ENCODE data around the gene JAGN1.
A peak's percentile ranks its signal among the peaks of the same experiment; 100 is the strongest.
"Not testable (repeated sequence)": the region's sequence is repeated elsewhere in the genome, so short reads cannot be mapped to it uniquely, and the experiment has no call there.

The JAGN1 gene

GRCh38 chr3:9866639-9867038 is 23.8 kb upstream of the JAGN1 start:
- Histone ChIP-seq H3K27me3 (ENCODE audit: control insufficient read depth in 2 of 2, insufficient read depth in 2 of 2, low read length in 2 of 2) (no peaks in the 10 kb centered on the region), H3K9ac (ENCODE audit: low read depth in 1 of 2, low read length in 2 of 2) (no peak overlapping the region), H3K9me3 (ENCODE audit: control insufficient read depth in 2 of 2, low read length in 2 of 2) (no peaks in the 10 kb centered on the region), H3K27ac (ENCODE audit: low read depth in 2 of 2, low read length in 2 of 2) (no peak overlapping the region), H3K4me1 (ENCODE audit: control insufficient read depth in 2 of 2, insufficient read depth in 2 of 2, low read length in 2 of 2) (peaks cover 0 to 4% of the 10 kb centered on the region in 2 donors), H3K36me3 (ENCODE audit: control insufficient read depth in 2 of 2, insufficient read depth in 2 of 2, low read length in 2 of 2) (no peaks in the 10 kb centered on the region), H3K4me3 (ENCODE audit: low read length in 2 of 2) (no peak overlapping the region)

- no peaks in the 10 kb centered on the region for H3K9me3 ChIP-seq (ENCODE audit: control insufficient read depth in 2 of 2, low read length in 2 of 2)
- H3K36me3 ChIP-seq (ENCODE audit: control insufficient read depth in 2 of 2, insufficient read depth in 2 of 2, low read length in 2 of 2) = no peaks in the 10 kb centered on the region
- H3K27ac ChIP-seq (ENCODE audit: low read depth in 2 of 2, low read length in 2 of 2) = no peak overlapping the region
- H3K4me1 ChIP-seq (ENCODE audit: control insufficient read depth in 2 of 2, insufficient read depth in 2 of 2, low read length in 2 of 2) = peaks cover 0 to 4% of the 10 kb centered on the region in 2 donors
- no peak overlapping the region for H3K4me3 ChIP-seq (ENCODE audit: low read length in 2 of 2)
- H3K9ac ChIP-seq (ENCODE audit: low read depth in 1 of 2, low read length in 2 of 2) = no peak overlapping the region
- H3K27me3 ChIP-seq (ENCODE audit: control insufficient read depth in 2 of 2, insufficient read depth in 2 of 2, low read length in 2 of 2) = no peaks in the 10 kb centered on the region
These were observed 23.3 kb upstream of the JAGN1 start for GRCh38 chr3:9867106-9867505.

GRCh38 chr3:9869955-9870354 is 20.5 kb upstream of the JAGN1 start:
- H3K9me3 ChIP-seq (ENCODE audit: control insufficient read depth in 2 of 2, low read length in 2 of 2) = no peaks in the 10 kb centered on the region
- no peak overlapping the region for H3K9ac ChIP-seq (ENCODE audit: low read depth in 1 of 2, low read length in 2 of 2)
- no peak overlapping the region for H3K27ac ChIP-seq (ENCODE audit: low read depth in 2 of 2, low read length in 2 of 2)
- H3K4me1 ChIP-seq (ENCODE audit: control insufficient read depth in 2 of 2, insufficient read depth in 2 of 2, low read length in 2 of 2) = no peaks in the 10 kb centered on the region
- no peak overlapping the region for H3K4me3 ChIP-seq (ENCODE audit: low read length in 2 of 2)
- H3K36me3 ChIP-seq (ENCODE audit: control insufficient read depth in 2 of 2, insufficient read depth in 2 of 2, low read length in 2 of 2) = no peaks in the 10 kb centered on the region
- no peaks in the 10 kb centered on the region for H3K27me3 ChIP-seq (ENCODE audit: control insufficient read depth in 2 of 2, insufficient read depth in 2 of 2, low read length in 2 of 2)

- H3K4me1 ChIP-seq (ENCODE audit: control insufficient read depth in 2 of 2, insufficient read depth in 2 of 2, low read length in 2 of 2) = no peaks in the 10 kb centered on the region
- H3K27me3 ChIP-seq (ENCODE audit: control insufficient read depth in 2 of 2, insufficient read depth in 2 of 2, low read length in 2 of 2) = no peaks in the 10 kb centered on the region
- H3K9me3 ChIP-seq (ENCODE audit: control insufficient read depth in 2 of 2, low read length in 2 of 2) = no peaks in the 10 kb centered on the region
- no peak overlapping the region for H3K4me3 ChIP-seq (ENCODE audit: low read length in 2 of 2)
- H3K36me3 ChIP-seq (ENCODE audit: control insufficient read depth in 2 of 2, insufficient read depth in 2 of 2, low read length in 2 of 2) = no peaks in the 10 kb centered on the region
- H3K27ac ChIP-seq (ENCODE audit: low read depth in 2 of 2, low read length in 2 of 2) = no peak overlapping the region
- H3K9ac ChIP-seq (ENCODE audit: low read depth in 1 of 2, low read length in 2 of 2) = no peak overlapping the region
These were observed 19.4 kb upstream of the JAGN1 start for GRCh38 chr3:9870978-9871377.

- not testable (repeated sequence) for H3K4me1 ChIP-seq (ENCODE audit: control insufficient read depth in 2 of 2, insufficient read depth in 2 of 2, low read length in 2 of 2); H3K4me3 ChIP-seq (ENCODE audit: low read length in 2 of 2)
These were observed 18.3 kb upstream of the JAGN1 start for GRCh38 chr3:9872067-9872466.

GRCh38 chr3:9875448-9875847 is 15.0 kb upstream of the JAGN1 start:
- no peak overlapping the region for H3K4me3 ChIP-seq (ENCODE audit: low read length in 2 of 2)
- H3K4me1 ChIP-seq (ENCODE audit: control insufficient read depth in 2 of 2, insufficient read depth in 2 of 2, low read length in 2 of 2) = peaks cover 0 to 11% of the 10 kb centered on the region in 2 donors
- no peak overlapping the region for H3K9ac ChIP-seq (ENCODE audit: low read depth in 1 of 2, low read length in 2 of 2)
- no peak overlapping the region for H3K27ac ChIP-seq (ENCODE audit: low read depth in 2 of 2, low read length in 2 of 2)
- no peaks in the 10 kb centered on the region for H3K36me3 ChIP-seq (ENCODE audit: control insufficient read depth in 2 of 2, insufficient read depth in 2 of 2, low read length in 2 of 2)
- H3K9me3 ChIP-seq (ENCODE audit: control insufficient read depth in 2 of 2, low read length in 2 of 2) = no peaks in the 10 kb centered on the region
- H3K27me3 ChIP-seq (ENCODE audit: control insufficient read depth in 2 of 2, insufficient read depth in 2 of 2, low read length in 2 of 2) = no peaks in the 10 kb centered on the region

More at GRCh38 chr3:9872067-9872466, 18.3 kb upstream of the JAGN1 start:
- H3K9me3 ChIP-seq (ENCODE audit: control insufficient read depth in 2 of 2, low read length in 2 of 2); H3K27me3 ChIP-seq (ENCODE audit: control insufficient read depth in 2 of 2, insufficient read depth in 2 of 2, low read length in 2 of 2); H3K9ac ChIP-seq (ENCODE audit: low read depth in 1 of 2, low read length in 2 of 2); H3K27ac ChIP-seq (ENCODE audit: low read depth in 2 of 2, low read length in 2 of 2); H3K36me3 ChIP-seq (ENCODE audit: control insufficient read depth in 2 of 2, insufficient read depth in 2 of 2, low read length in 2 of 2): not testable (repeated sequence)

GRCh38 chr3:9876255-9876654 is 14.2 kb upstream of the JAGN1 start:
- H3K4me3 ChIP-seq (ENCODE audit: low read length in 2 of 2); H3K27ac ChIP-seq (ENCODE audit: low read depth in 2 of 2, low read length in 2 of 2); H3K9me3 ChIP-seq (ENCODE audit: control insufficient read depth in 2 of 2, low read length in 2 of 2); H3K27me3 ChIP-seq (ENCODE audit: control insufficient read depth in 2 of 2, insufficient read depth in 2 of 2, low read length in 2 of 2); H3K36me3 ChIP-seq (ENCODE audit: control insufficient read depth in 2 of 2, insufficient read depth in 2 of 2, low read length in 2 of 2); H3K9ac ChIP-seq (ENCODE audit: low read depth in 1 of 2, low read length in 2 of 2): not testable (repeated sequence)
- peaks cover 0 to 11% of the 10 kb centered on the region in 2 donors for H3K4me1 ChIP-seq (ENCODE audit: control insufficient read depth in 2 of 2, insufficient read depth in 2 of 2, low read length in 2 of 2)

- Histone ChIP-seq H3K9ac (ENCODE audit: low read depth in 1 of 2, low read length in 2 of 2) (no peak overlapping the region), H3K4me3 (ENCODE audit: low read length in 2 of 2) (no peak overlapping the region), H3K9me3 (ENCODE audit: control insufficient read depth in 2 of 2, low read length in 2 of 2) (no peaks in the 10 kb centered on the region), H3K4me1 (ENCODE audit: control insufficient read depth in 2 of 2, insufficient read depth in 2 of 2, low read length in 2 of 2) (peaks cover 0 to 11% of the 10 kb centered on the region in 2 donors), H3K36me3 (ENCODE audit: control insufficient read depth in 2 of 2, insufficient read depth in 2 of 2, low read length in 2 of 2) (no peaks in the 10 kb centered on the region), H3K27me3 (ENCODE audit: control insufficient read depth in 2 of 2, insufficient read depth in 2 of 2, low read length in 2 of 2) (no peaks in the 10 kb centered on the region), H3K27ac (ENCODE audit: low read depth in 2 of 2, low read length in 2 of 2) (no peak overlapping the region)
These were observed 13.4 kb upstream of the JAGN1 start for GRCh38 chr3:9876991-9877390.

GRCh38 chr3:9878700-9879099 is 11.7 kb upstream of the JAGN1 start:
- no peaks in the 10 kb centered on the region for H3K36me3 ChIP-seq (ENCODE audit: control insufficient read depth in 2 of 2, insufficient read depth in 2 of 2, low read length in 2 of 2)
- H3K9ac ChIP-seq (ENCODE audit: low read depth in 1 of 2, low read length in 2 of 2) = no peak overlapping the region
- peak overlapping the region in 1 of 2 donors; percentile 60 for H3K27ac ChIP-seq (ENCODE audit: low read depth in 2 of 2, low read length in 2 of 2)
- H3K9me3 ChIP-seq (ENCODE audit: control insufficient read depth in 2 of 2, low read length in 2 of 2) = no peaks in the 10 kb centered on the region
- peak overlapping the region in 1 of 2 donors; percentile 49 for H3K4me3 ChIP-seq (ENCODE audit: low read length in 2 of 2)
- H3K4me1 ChIP-seq (ENCODE audit: control insufficient read depth in 2 of 2, insufficient read depth in 2 of 2, low read length in 2 of 2) = peaks cover 0 to 11% of the 10 kb centered on the region in 2 donors
- H3K27me3 ChIP-seq (ENCODE audit: control insufficient read depth in 2 of 2, insufficient read depth in 2 of 2, low read length in 2 of 2) = no peaks in the 10 kb centered on the region

GRCh38 chr3:9879830-9880549 is 10.4 kb upstream of the JAGN1 start, which contains the start of gene CIDEC:
CIDEC (minus strand) TSS chr3:9880253; CDS start chr3:9878486, 1,767 bp downstream.
- Histone ChIP-seq H3K4me3 (ENCODE audit: low read length in 2 of 2) (no peak within 1 kb of the TSS), H3K4me1 (ENCODE audit: control insufficient read depth in 2 of 2, insufficient read depth in 2 of 2, low read length in 2 of 2) (peaks cover 0 to 15% of the 10 kb centered on the region in 2 donors), H3K36me3 (ENCODE audit: control insufficient read depth in 2 of 2, insufficient read depth in 2 of 2, low read length in 2 of 2) (no peaks in the 10 kb centered on the region), H3K9me3 (ENCODE audit: control insufficient read depth in 2 of 2, low read length in 2 of 2) (no peaks in the 10 kb centered on the region), H3K9ac (ENCODE audit: low read depth in 1 of 2, low read length in 2 of 2) (no peak within 1 kb of the TSS), H3K27me3 (ENCODE audit: control insufficient read depth in 2 of 2, insufficient read depth in 2 of 2, low read length in 2 of 2) (no peaks in the 10 kb centered on the region), H3K27ac (ENCODE audit: low read depth in 2 of 2, low read length in 2 of 2) (no peak within 1 kb of the TSS)
